ENCODE data around the gene TIGD2. TPM values are rescaled to one million over a fixed set of nuclear protein-coding genes. Genes with fewer than 3 reads are reported as not detected.
A peak's percentile ranks its signal among the peaks of the same experiment; 100 is the strongest.
"Not testable (repeated sequence)": the region's sequence is repeated elsewhere in the genome, so short reads cannot be mapped to it uniquely, and the experiment has no call there.

TIGD2 gene
- total and polyA plus RNA-seq, 9 donors = 4.8 to 6.5 (median 6.2) TPM

DNA sequence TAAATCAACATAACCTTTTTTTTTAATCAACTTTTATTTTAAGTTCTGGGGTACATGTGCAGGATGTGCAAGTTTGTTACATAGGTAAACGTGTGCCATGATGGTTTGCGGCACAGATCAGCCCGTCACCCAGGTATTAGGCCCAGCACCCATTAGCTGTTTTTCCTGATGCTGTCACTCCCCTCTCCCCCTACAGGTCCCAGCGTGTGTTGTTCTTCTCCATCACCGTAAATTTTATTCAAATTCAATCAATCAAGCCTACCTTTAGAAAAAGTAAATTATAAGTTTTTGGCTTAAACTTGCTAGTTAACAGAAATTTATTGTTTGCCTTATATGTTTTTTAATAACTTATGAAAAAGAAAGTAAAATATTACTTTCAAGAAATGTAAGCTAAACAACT is 25.9 kb downstream of the TIGD2 start:
- no peaks in the 10 kb centered on the region for H3K4me1 ChIP-seq (ENCODE audit: control insufficient read depth, insufficient read depth, low read length)
- no peak overlapping the region for H3K27ac ChIP-seq (ENCODE audit: low read length)
- no peaks in the 10 kb centered on the region for H3K27me3 ChIP-seq (ENCODE audit: control insufficient read depth, insufficient read depth, low read length)
- H3K4me3 ChIP-seq (ENCODE audit: low read length) = no peak overlapping the region
- no peak for DNase-seq
- 100% methylated on average over 2 of the region's 5 CpGs for WGBS (ENCODE audit: insufficient coverage)
- no peaks in the 10 kb centered on the region for H3K9me3 ChIP-seq (replicated peaks; ENCODE audit: control insufficient read depth, low read depth, low read length)
- H3K36me3 ChIP-seq (ENCODE audit: control insufficient read depth, insufficient read depth, low read length) = no peaks in the 10 kb centered on the region

DNA sequence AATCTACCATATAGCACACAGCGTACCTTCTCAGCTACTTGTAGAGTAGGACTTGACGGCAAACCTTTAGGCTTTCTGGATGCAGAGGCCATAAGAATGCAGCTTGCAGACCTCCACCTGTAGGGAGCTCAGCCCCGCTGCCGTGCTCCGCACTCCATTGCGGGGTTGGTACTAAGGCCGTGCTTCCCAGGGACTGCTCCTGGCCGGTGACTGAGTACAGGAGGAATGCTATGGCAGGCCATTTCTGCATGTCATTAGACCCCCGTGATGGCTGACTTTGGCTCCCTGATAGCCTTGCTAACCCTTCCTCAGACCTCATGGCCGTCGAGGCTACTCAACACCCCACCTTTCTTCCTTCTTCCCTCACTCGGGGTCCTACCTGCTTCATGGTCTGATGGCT is 26.4 kb downstream of the TIGD2 start:
- H3K4me1 ChIP-seq (ENCODE audit: control insufficient read depth, insufficient read depth, low read length) = no peaks in the 10 kb centered on the region
- no peaks in the 10 kb centered on the region for H3K36me3 ChIP-seq (ENCODE audit: control insufficient read depth, insufficient read depth, low read length)
- 73% methylated on average over 11 of the region's 12 CpGs for WGBS (ENCODE audit: insufficient coverage)
- H3K9me3 ChIP-seq (replicated peaks; ENCODE audit: control insufficient read depth, low read depth, low read length) = no peaks in the 10 kb centered on the region
- no peaks in the 10 kb centered on the region for H3K27me3 ChIP-seq (ENCODE audit: control insufficient read depth, insufficient read depth, low read length)
- no peak overlapping the region for H3K4me3 ChIP-seq (ENCODE audit: low read length)
- no peak for DNase-seq
- H3K27ac ChIP-seq (ENCODE audit: low read length) = no peak overlapping the region

DNA sequence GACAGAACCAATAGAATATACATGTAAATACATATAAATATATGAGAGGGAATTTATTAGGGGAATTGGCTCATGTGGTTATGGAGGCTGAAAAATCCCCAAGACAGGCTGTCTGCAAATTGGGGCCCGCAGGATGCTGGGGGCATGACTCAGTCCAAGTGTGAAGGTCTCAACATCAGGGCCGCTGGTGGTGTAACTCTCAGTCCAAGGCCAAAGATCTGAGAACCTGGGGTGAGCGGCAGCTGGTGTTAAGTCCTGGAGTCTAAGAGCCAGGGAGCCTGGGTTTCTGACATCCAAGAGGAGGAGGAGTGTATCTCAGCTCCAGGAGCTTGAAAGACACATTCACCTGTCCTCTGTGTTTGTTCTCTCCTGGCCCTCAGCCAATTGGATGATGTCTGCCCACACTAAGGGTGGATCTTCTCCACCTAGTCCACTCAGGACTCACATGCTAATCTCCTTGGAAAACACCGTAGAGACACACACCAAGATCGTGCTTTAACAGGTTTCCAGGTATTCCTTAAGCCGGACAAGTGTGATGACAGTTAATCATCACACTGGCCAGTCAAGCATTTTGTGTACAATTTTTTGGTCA is 28.9 kb downstream of the TIGD2 start:
- H3K4me1 ChIP-seq (ENCODE audit: control insufficient read depth, insufficient read depth, low read length) = no peaks in the 10 kb centered on the region
- H3K27ac ChIP-seq (ENCODE audit: low read length) = no peak overlapping the region
- H3K36me3 ChIP-seq (ENCODE audit: control insufficient read depth, insufficient read depth, low read length) = no peaks in the 10 kb centered on the region
- 79% methylated on average over 4 of the region's 6 CpGs for WGBS (ENCODE audit: insufficient coverage)
- no peaks in the 10 kb centered on the region for H3K27me3 ChIP-seq (ENCODE audit: control insufficient read depth, insufficient read depth, low read length)
- no peaks in the 10 kb centered on the region for H3K9me3 ChIP-seq (replicated peaks; ENCODE audit: control insufficient read depth, low read depth, low read length)
- no peak for DNase-seq
- no peak overlapping the region for H3K4me3 ChIP-seq (ENCODE audit: low read length)

DNA sequence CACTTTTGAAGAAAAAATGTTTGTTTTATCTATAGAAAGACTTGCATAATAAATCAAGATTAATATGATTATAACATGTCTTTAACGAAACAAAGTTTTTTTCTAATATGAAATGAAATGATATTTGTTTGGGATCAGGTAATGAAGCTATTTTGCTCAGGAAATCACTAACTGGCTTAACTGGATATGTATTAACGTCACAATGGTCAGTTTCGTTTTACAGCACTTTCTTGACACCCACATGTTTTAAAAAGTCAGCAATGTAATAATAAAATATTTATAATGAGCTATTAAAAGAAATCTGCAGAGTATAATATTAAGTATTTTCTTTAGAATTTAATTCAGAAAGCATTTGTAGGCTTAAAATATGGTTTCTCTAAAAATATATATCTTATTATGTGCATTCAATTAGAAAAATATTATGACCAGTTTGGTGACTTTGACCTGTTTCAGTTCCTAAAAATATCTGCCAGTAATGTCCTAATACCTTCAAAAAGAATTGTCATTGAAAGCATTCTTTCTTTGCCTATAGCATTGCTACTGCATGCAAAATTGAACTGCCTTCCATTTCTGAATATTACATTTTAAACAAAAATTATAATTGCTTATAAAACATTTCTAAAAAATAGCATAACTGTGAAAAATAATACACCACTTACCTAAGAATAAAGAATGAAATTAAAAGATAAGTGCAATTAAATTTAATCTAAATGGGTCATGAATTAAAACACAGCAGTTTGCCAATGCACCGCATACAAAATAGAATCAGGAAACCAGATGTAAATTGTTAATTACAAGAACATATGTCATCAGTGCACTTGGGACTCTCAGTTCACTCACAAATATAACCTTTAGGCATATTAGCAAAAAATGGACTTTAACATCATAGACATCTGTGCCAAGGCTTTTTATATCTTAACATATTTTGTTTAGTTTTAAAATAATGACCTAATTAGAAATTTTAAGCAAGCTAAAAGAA is 31.6 kb downstream of the TIGD2 start:
- DNase-seq = peak; percentile 11
- H3K9me3 ChIP-seq (replicated peaks; ENCODE audit: control insufficient read depth, low read depth, low read length) = no peaks in the 10 kb centered on the region
- H3K27me3 ChIP-seq (ENCODE audit: control insufficient read depth, insufficient read depth, low read length) = no peaks in the 10 kb centered on the region
- H3K4me3 ChIP-seq (ENCODE audit: low read length) = no peak overlapping the region
- no CpG with 5 or more reads among the region's 4 CpGs for WGBS (ENCODE audit: insufficient coverage)
- no peak overlapping the region for H3K27ac ChIP-seq (ENCODE audit: low read length)
- H3K36me3 ChIP-seq (ENCODE audit: control insufficient read depth, insufficient read depth, low read length) = no peaks in the 10 kb centered on the region
- no peaks in the 10 kb centered on the region for H3K4me1 ChIP-seq (ENCODE audit: control insufficient read depth, insufficient read depth, low read length)

DNA sequence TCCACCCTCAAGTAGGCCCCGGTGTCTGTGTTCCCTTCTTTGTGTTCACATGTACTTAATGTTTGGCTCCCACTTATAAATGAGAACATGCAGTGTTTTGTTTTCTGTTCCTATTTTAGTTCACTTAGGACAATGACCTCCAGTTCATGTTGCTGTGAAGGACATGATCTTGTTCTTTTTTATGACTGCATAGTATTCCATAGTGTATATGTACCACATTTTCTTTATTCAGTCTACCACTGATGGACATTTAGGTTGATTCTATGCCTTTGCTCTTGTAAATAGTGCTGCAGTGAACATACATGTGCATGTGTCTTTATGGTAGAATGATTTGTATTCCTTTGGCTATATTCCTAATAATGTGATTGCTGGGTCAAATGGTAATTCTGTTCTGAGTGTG is 33.3 kb downstream of the TIGD2 start:
- H3K27ac ChIP-seq (ENCODE audit: low read length); H3K27me3 ChIP-seq (ENCODE audit: control insufficient read depth, insufficient read depth, low read length); H3K36me3 ChIP-seq (ENCODE audit: control insufficient read depth, insufficient read depth, low read length); H3K9me3 ChIP-seq (replicated peaks; ENCODE audit: control insufficient read depth, low read depth, low read length); H3K4me3 ChIP-seq (ENCODE audit: low read length); H3K4me1 ChIP-seq (ENCODE audit: control insufficient read depth, insufficient read depth, low read length); DNase-seq: not testable (repeated sequence)
- no CpG with 5 or more reads among the region's 1 CpG for WGBS (ENCODE audit: insufficient coverage)

DNA sequence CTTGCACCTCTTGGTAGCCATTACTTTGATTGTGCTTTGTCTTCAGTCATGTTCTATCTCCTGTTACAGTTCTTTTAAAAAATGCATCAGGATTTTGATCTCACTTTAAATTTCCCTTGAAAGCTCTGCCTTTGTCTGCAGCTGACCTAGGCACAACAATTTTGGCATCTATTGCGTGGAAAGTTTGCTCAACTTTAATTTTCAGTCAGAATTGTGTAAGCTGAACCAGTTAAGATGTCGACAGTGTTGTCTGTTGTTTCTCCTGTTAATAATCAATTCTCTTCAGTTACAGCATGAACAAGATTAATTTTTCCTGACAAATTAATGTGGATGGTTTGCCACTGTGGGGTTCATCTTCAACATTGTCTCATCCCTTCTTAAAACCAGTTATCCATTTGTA is 34.9 kb downstream of the TIGD2 start:
- no peak for DNase-seq
- Histone ChIP-seq H3K4me3 (ENCODE audit: low read length) (no peak overlapping the region), H3K27me3 (ENCODE audit: control insufficient read depth, insufficient read depth, low read length) (no peaks in the 10 kb centered on the region), H3K36me3 (ENCODE audit: control insufficient read depth, insufficient read depth, low read length) (no peaks in the 10 kb centered on the region), H3K4me1 (ENCODE audit: control insufficient read depth, insufficient read depth, low read length) (no peaks in the 10 kb centered on the region), H3K27ac (ENCODE audit: low read length) (no peak overlapping the region), H3K9me3 (replicated peaks; ENCODE audit: control insufficient read depth, low read depth, low read length) (no peaks in the 10 kb centered on the region)
- WGBS (ENCODE audit: insufficient coverage) = no CpG with 5 or more reads among the region's 2 CpGs

DNA sequence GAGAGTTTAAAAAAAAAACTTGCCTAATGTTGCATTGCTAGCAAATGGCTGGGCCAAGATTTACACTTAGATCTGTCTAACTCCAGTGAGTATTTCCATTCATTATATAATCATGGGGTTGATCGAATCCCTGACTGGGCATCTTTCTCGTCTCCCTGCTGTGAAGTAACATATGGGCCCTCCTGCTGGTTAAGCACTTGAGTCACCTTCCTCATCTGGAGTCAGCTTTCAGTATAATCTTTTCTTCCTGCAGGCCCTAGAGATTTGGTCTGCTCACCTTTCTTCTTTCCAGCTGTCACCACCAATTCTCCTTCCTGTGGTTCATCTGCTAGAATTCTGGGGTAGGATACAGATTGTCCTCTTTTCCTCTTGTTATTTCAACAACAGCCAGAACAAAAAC is 41.6 kb downstream of the TIGD2 start:
- Histone ChIP-seq H3K27me3 (ENCODE audit: control insufficient read depth, insufficient read depth, low read length) (no peaks in the 10 kb centered on the region), H3K4me1 (ENCODE audit: control insufficient read depth, insufficient read depth, low read length) (no peaks in the 10 kb centered on the region), H3K4me3 (ENCODE audit: low read length) (no peak overlapping the region), H3K9me3 (replicated peaks; ENCODE audit: control insufficient read depth, low read depth, low read length) (no peaks in the 10 kb centered on the region), H3K27ac (ENCODE audit: low read length) (no peak overlapping the region), H3K36me3 (ENCODE audit: control insufficient read depth, insufficient read depth, low read length) (no peaks in the 10 kb centered on the region)
- 14% methylated on average over 2 of the region's 2 CpGs for WGBS (ENCODE audit: insufficient coverage)
- no peak for DNase-seq

DNA sequence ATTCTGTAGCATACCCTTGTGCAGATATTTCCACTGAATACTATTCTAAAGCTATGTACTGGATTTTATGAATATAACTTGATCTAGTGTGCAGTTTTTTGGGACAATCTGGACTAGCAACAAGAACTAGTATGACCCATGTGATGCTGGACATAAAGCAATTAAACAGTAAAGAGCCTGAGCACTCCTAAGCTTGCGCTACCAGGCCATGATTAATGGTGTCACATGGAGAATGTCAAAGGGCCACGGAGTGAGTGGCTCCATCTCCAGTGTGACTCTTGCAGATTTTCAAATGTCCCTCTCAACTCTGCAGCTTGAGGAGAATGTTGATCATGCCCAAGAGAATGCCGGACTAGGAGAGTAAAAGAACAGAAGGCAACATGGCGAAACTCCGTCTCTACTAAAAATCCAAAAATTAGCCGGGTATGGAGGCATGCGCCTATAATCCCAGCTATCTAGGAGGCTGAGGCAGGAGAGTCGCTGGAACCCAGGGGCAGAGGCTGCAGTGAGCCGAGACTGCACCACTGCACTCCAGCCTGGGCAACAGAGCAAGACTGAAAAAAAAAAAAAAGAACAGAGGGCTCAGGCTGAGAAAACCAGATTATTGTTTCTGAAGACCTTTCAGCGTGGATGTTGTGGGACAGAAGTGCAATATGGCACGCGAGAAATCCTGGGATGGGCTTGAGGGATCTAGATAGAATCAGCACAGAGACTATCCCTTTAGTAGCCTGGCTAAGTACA is 45.0 kb downstream of the TIGD2 start:
- Histone ChIP-seq H3K27ac (ENCODE audit: low read length) (no peak overlapping the region), H3K27me3 (ENCODE audit: control insufficient read depth, insufficient read depth, low read length) (no peaks in the 10 kb centered on the region), H3K36me3 (ENCODE audit: control insufficient read depth, insufficient read depth, low read length) (no peaks in the 10 kb centered on the region), H3K4me1 (ENCODE audit: control insufficient read depth, insufficient read depth, low read length) (no peaks in the 10 kb centered on the region), H3K4me3 (ENCODE audit: low read length) (no peak overlapping the region), H3K9me3 (replicated peaks; ENCODE audit: control insufficient read depth, low read depth, low read length) (no peaks in the 10 kb centered on the region)
- no peak for DNase-seq
- WGBS (ENCODE audit: insufficient coverage) = 88% methylated on average over 12 of the region's 12 CpGs

DNA sequence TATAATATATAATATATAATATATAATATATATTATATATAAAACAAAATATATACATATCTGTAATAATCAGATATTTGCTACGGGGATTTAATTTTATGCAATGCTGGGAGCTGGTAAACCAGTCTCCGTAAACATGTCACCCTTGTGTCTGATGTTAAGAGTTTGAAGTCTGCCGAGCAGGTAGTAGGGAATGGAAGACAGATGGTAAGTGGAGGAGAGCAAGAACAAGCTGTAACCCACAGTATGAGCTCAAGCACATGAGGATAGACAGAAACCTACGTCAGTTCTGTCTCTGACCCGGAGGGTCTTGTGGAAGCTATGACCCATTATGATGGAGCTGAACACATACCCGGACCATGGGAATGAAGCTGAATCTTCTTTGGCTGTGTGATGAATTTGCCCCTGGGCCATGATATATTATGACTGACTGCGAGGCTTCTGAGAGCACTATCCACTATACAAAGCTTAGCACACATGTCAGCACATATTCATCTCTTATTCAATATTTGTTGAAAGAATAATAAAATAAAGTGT is 46.2 kb downstream of the TIGD2 start:
- H3K36me3 ChIP-seq (ENCODE audit: control insufficient read depth, insufficient read depth, low read length) = no peaks in the 10 kb centered on the region
- H3K4me3 ChIP-seq (ENCODE audit: low read length) = no peak overlapping the region
- no peak overlapping the region for H3K27ac ChIP-seq (ENCODE audit: low read length)
- DNase-seq = no peak
- no peaks in the 10 kb centered on the region for H3K9me3 ChIP-seq (replicated peaks; ENCODE audit: control insufficient read depth, low read depth, low read length)
- H3K27me3 ChIP-seq (ENCODE audit: control insufficient read depth, insufficient read depth, low read length) = no peaks in the 10 kb centered on the region
- H3K4me1 ChIP-seq (ENCODE audit: control insufficient read depth, insufficient read depth, low read length) = no peaks in the 10 kb centered on the region
- 80% methylated on average over 3 of the region's 7 CpGs for WGBS (ENCODE audit: insufficient coverage)
